Hematopoietic multipotent progenitor cell treated with erythropoietin and hydrocortisone succinate and interleukin-3 and kit ligand, for 17 days (in vitro differentiated cells): ENCODE results near the gene HYAL1.

ENCODE experiments used
- DNase-seq: peaks from one replicate; pipeline ENCODE4 v3.0.0-alpha.2; 2015; ENCODE audit warnings: low spot score

Gene HYAL1

DNA sequence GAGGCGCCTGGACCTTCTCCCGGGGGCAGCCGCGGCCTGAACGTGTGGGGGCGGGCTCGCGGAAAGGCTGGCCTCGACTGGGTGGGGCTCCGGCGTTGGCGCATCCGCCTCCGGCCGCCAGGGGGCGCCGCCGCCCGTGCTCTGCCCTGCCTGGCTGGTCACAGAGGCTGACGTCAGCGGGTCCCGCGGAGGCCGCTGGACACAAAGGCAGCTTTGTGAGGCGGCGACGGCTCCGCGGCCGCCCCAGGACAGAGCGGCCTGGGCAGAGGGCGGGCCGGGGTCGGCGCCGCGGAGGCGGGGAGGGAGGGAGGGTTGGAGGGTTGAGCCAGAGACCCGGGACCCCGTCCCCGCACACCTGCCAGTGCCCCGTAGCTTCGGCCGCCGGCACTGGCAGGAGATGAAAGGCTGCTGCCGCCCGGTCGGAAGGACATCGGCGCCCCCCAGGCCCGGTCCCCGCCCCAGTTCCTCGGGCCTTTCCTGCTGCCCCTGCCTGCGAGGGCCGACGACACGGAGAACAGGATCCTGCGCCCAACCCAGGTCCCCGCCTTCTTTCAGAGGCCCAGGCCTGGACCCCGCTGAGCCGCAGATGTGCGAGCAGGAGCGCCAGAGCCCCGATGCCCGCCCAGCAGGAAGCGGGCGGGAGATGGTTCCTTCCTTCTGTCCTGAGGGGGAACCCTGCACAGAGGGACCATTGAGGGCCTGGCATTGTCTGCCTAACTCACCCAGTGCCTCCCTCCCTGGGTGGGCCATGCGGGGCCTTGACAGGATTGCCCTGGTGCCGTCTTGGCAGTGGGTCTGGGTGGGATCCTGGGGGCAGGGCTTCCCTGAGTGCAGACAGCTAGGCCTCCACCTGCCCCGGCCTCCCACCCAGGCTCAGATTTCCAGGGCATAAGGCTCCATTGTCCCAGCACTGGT lies 43.1 kb downstream of the HYAL1 start:
- DNase-seq = peak; percentile 86

DNA sequence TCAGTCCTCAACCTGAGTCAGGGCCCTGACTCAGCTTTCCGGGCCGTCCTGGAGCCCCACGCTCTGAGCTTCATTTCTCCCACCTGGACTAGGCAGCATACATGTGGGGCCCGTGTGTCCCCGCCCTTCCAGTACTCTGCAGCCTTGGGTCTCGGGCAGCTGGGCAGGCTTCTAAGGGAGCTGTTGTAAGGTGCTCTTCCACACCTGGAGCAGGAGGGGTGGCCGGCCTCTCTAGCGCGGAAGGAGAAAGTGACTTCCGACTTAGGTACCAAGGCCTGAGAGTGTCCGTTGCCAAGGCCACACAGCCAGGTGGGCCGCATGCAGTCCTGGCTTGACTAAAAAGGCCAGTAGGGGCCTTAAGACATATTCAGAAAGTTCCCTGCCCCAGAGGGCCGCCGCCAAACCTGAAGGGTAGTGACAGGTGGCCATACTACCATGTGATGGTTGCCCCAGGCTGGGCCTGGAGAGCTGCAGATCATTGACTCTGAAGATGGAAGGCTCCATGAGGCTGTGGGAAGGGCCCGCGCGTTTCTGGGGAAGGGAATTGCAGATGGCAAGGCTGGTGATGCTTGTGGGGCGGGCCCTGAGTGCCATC lies 43.8 kb downstream of the HYAL1 start:
- no peak for DNase-seq

DNA sequence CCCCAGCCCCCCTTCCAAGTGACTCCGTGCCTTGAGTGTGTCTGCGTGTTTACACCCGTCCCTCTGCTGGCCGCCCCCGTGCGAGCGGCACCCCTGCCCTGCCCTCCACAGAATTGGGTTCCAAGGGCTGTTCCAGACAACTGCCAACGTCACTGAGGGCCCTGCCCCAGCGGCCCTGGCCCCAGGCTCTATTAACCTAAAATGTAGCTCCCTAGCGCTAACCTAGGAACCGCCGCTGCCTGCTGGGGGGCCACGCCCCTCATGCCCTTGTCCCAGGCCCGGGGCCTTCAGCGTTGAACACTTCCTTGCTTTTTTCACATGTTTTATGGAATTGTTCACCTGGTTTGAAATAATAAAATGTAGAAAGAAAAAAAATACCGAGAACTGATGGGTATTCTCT lies 44.4 kb downstream of the HYAL1 start:
- DNase-seq = no peak

DNA sequence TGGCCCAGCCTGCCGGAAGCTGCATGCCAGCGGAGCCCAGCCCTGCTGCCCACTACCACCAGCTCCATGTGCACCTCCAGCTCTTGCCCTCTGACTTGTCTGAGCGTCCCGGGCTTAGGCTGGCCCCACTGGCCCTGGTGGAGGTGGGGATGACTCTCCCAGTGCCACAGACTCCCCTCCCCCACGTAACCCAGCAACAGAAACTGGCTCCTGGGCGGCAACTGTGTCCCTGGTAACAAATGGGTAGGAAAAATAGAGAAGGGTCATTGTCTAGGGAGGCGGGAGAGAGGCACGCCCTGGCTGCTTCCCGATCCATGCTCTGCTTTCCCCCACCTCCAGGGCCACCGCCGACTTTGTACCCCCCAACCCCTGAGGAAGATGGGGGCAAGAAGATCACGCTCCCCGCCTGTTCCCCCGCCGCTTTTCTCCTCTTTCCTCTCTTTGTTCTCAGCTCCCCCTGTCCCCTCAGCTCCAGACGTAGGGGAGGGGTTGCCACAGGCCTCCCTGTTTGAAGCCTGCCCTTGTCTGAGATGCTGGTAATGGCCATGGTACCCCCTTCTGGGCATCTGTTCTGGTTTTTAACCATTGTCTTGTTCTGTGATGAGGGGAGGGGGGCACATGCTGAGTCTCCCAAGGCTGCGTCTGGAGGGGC lies 45.2 kb downstream of the HYAL1 start:
- no peak for DNase-seq

DNA sequence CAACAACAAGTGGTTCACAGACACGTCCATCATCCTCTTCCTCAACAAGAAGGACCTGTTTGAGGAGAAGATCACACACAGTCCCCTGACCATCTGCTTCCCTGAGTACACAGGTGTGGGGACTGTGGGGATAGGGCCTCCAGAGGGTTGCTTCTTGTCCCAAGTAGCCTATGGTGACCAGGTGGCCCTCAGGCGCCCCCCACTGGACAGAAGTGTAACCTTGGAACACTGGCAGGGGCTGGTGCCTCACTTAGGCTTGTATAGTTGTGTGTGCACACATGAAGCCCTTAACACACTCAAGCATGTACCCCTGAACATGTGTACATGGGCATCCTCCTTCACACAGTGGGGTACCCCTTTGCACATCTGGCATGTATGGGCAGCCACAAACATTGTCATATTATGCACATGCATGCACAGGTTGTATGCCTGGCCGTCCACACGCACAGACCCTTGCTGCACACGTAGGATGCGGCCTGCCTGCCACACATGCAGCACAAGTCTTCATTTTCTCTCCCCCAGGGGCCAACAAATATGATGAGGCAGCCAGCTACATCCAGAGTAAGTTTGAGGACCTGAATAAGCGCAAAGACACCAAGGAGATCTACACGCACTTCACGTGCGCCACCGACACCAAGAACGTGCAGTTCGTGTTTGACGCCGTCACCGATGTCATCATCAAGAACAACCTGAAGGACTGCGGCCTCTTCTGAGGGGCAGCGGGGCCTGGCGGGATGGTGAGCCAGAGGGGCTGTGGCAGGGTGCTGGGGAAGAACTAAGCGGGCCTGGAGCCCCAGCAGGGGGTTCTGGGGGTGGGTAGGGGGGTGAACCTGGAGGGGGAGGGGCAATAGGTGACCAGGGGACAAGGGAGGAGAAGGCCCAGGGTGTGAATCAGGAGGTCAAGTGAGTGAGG lies 46.1 kb downstream of the HYAL1 start:
- peak; percentile 51 for DNase-seq

DNA sequence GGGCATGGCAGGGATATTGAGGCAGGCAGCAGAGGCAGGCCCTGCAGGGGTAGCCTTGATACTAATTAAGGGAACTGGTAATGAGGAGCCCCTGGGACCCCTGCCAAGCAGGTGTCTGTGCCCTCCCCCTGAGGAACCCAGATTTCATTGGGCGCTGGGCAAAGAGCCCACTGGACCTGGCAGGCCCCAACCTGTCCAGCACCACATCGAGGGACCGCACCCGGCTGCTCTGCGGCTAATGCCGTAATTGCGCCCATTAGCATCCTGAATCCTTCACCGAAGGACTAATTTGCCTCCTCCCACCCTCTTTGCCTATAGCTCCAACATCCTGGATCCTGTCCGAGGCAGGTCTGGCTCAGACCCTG lies 48.1 kb downstream of the HYAL1 start:
- no peak for DNase-seq

DNA sequence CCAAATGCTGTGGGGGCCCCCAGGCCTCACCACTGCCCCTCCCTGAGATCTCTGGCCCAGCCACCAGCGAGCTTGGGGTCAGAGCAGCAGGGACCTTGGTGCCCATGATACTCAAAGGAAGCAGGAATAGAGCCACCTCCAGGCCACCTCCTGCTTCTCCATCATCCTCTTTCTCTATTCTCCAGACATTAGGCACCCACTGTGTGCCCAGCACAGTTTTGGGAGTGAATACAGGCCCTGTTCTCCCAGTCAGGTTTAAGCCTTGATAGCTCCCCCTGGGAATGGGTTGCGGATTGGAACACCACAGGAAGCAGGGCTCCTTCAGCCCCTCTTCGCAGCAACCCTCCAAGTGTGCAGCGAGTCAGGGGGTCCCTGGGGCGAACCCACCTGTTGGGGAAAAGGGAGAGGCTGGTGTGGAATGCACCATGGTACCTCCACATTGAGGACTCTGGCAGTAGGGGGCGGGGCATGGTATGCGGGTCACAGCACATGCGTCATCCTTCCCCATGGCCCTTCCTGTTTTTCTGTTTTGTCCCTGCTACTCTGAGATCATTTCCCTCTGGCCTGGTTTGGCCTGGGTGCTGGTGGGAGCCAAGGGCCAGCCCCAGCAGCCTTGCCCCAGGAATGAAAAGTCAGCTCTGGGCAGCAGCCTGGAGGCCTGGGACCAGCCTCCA lies 48.7 kb downstream of the HYAL1 start:
- no peak for DNase-seq

DNA sequence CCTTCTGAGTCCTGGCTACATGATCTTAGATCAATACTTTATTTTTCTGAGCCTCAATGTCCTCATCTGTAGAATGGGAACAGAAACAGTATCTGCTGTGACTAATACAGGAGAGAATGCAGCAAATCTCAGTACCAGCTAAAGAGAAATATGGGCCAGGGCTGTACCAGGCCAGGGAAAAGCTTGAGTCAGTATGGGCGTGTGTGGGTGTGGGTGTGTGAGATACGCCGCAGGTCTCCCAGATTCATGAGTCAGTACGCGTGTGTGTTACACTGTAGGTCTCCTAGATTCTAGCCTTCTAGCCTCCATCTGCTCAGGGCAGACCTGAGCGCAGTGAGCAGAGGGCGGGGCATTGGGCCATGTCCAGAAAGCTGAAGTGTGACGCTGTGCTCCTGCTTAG lies 52.2 kb downstream of the HYAL1 start:
- DNase-seq = peak; percentile 64

DNA sequence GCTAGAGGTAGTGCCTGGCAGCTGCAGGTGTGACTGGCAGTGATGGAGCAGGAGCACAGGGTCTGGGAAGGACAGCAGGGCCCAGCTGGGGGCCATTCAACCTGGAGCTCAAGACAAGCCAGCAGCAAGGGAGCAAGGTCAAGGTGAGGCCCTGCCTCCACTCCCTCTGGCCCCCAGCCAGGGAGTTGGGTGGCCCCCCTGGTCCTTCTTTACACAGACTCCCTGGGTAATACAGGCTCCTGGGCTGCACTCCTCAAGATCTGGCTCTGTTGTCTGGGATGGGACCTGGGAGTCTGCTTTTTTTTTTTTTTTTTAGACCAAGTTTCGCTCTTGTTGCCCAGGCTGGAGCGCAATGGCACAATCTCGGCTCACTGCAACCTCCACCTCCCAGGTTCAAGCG lies 52.9 kb downstream of the HYAL1 start:
- DNase-seq = no peak
